ENCODE data around the gene GABRB2. TPM values are rescaled to one million over a fixed set of nuclear protein-coding genes. Genes with fewer than 3 reads are reported as not detected.

Gene GABRB2
- total and polyA plus RNA-seq, 2 of the 13 experiments (the other 11 are each of a cell fraction or from before 2014, with no cell fraction given): 0.01 TPM; not detected in 1

- TF ChIP-seq ZNF318 (CRISPR knock-in tag; IDR thresholded peaks at IDR 0.05) (no peak), ESRRA (CRISPR knock-in tag; IDR thresholded peaks at IDR 0.05; ENCODE audit: low read depth) (no peak), ZNF567 (CRISPR knock-in tag; IDR thresholded peaks at IDR 0.05; ENCODE audit: borderline replicate concordance) (no peak), CBX2 (IDR thresholded peaks at IDR 0.05; ENCODE audit: low read depth, low read length) (no peak), CBX2 (CRISPR knock-in tag; IDR thresholded peaks at IDR 0.05; ENCODE audit: low read depth) (no peak), MLLT10 (CRISPR knock-in tag; IDR thresholded peaks at IDR 0.05) (no peak), ZNF558 (CRISPR knock-in tag; IDR thresholded peaks at IDR 0.05; ENCODE audit: borderline replicate concordance) (no peak), ZNF20 (CRISPR knock-in tag; IDR thresholded peaks at IDR 0.05) (no peak), ZNF282 (IDR thresholded peaks at IDR 0.05; ENCODE audit: partially characterized antibody) (no peak), CC2D1A (CRISPR knock-in tag; IDR thresholded peaks at IDR 0.05) (no peak), ZFP91 (CRISPR knock-in tag; IDR thresholded peaks at IDR 0.05; ENCODE audit: borderline replicate concordance) (no peak)
These were observed 19.6 kb upstream of the GABRB2 start (continued) for GRCh38 chr5:161566081-161566480.
